ENCODE results near the gene OR52K1. TPM values are rescaled to one million over a fixed set of nuclear protein-coding genes. Genes with fewer than 3 reads are reported as not detected.

The OR52K1 gene
- polyA plus RNA-seq, 2 of the 4 experiments (the other 2 are of a cell fraction): not detected

DNA sequence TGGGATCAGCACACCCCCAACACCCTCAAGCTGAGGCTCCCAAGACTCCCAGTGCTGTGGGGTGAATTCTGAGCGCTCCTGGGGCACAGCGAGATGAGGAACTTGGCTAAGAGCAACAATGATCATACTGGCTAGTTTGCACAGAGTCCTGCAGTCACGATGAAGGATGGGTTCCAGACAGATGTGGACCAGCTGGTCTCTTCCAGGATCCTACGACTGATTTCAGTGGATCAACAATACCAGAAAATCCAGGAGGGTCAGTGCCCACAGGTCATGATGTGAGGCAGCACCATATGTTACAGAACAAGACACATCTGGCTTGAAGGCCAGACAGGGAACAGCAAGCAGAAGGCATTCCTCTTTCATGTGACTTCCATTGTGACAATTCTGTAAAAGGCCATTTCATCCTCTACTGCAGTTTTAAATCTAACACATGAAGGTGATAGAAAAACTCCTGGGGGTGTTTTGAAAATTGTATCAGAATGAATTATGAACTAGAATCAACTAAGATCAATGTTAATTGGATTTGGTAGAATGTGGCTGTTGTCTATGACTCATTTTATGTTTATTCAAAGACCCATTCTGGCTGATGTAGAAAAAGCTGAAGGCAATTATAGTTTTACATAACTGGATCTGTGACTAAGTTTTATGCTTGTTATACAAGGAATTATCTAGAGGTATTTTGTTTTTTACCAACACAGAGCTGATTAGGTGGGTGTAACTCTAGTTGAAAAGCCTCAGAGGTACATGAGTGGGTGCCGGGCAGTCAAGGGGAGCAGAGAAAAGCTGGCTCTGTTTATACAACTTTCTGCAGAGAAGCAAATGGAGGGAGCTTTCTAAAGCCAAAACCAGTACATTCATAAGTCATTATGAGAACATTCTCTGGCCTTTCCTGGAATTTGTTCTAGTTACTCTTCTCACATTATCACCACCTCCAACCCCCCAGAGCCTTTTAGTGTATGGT lies 29.1 kb downstream of the OR52K1 start:
- Histone ChIP-seq H3K27ac (no peak overlapping the region), H3K4me3 (no peak overlapping the region), H3K9me3 (no peaks in the 10 kb centered on the region), H3K4me1 (no peaks in the 10 kb centered on the region), H3K4me2 (no peak overlapping the region)
- no peak for ATAC-seq
- FAIRE-seq: no peak
- WGBS (ENCODE audit: missing lambda C conversion rate): 17% methylated on average over 5 of the region's 5 CpGs
- POLR2A ChIA-PET: no interaction called here
- CTCF ChIA-PET: interaction anchor here (1.8 kb wide), 1 partner anchor 325 kb away, joined by 6 read pairs; no protein-coding TSS in a partner anchor
- no peak for TF ChIP-seq ZFP36 (IDR thresholded peaks at IDR 0.05; ENCODE audit: borderline replicate concordance, partially characterized antibody)
- no peak for TF ChIP-seq CBX8 (IDR thresholded peaks at IDR 0.05)
- TF ChIP-seq RAD21 (conservative IDR thresholded peaks at IDR 0.05 in 1 of 2, IDR thresholded peaks at IDR 0.05 in 1 of 2): no peak
- no peak for TF ChIP-seq JUNB (IDR thresholded peaks at IDR 0.05)
- no peak for TF ChIP-seq JUN (IDR thresholded peaks at IDR 0.05)
- TF ChIP-seq PHF8 (IDR thresholded peaks at IDR 0.05; ENCODE audit: borderline replicate concordance, low read depth): no peak
- no peak for TF ChIP-seq EHMT2 (IDR thresholded peaks at IDR 0.05; ENCODE audit: low read depth)
- DNase-seq (ENCODE audit: low read depth in 1 of 2, low spot score in 1 of 2): no peak

DNA sequence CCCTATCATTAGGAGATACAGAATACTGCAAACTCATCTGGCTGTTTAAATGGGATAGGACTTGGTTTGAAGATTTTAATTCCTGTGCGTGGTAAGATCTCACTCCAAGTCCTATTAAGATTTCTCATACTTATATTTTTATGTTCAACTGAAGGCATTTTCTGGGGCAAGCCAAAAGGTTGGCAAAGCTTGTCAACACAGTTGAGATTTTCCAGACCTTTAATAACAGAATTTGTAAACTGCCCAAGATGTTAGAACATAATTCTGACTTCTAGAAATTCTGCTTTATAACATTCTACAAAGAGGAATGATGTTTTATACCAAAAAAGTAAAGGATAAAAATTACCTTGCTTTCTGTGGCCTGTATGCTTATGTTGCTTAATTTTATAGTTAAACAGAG lies 31.8 kb downstream of the OR52K1 start:
- FAIRE-seq (no peak), ATAC-seq (no peak), DNase-seq (ENCODE audit: low read depth in 1 of 2, low spot score in 1 of 2) (no peak)
- 7% methylated on average over 1 of the region's 1 CpG for WGBS (ENCODE audit: missing lambda C conversion rate)
- CTCF ChIA-PET: no interaction called here
- Histone ChIP-seq H3K4me3 (no peak overlapping the region), H3K4me2 (no peak overlapping the region), H3K4me1 (no peaks in the 10 kb centered on the region), H3K27ac (no peak overlapping the region), H3K9me3 (no peaks in the 10 kb centered on the region)
- POLR2A ChIA-PET: no interaction called here
- TF ChIP-seq HEYL (CRISPR knock-in tag; IDR thresholded peaks at IDR 0.05): no peak
- TF ChIP-seq TP53 (CRISPR knock-in tag; IDR thresholded peaks at IDR 0.05): no peak
- no peak for TF ChIP-seq CHD4 (IDR thresholded peaks at IDR 0.05; ENCODE audit: borderline replicate concordance)
- TF ChIP-seq ZSCAN20 (CRISPR knock-in tag; IDR thresholded peaks at IDR 0.05): no peak
- TF ChIP-seq, protein P1, sequence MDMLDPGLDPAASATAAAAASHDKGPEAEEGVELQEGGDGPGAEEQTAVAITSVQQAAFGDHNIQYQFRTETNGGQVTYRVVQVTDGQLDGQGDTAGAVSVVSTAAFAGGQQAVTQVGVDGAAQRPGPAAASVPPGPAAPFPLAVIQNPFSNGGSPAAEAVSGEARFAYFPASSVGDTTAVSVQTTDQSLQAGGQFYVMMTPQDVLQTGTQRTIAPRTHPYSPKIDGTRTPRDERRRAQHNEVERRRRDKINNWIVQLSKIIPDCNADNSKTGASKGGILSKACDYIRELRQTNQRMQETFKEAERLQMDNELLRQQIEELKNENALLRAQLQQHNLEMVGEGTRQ (IDR thresholded peaks at IDR 0.05): no peak
- no peak for TF ChIP-seq RCOR1 (IDR thresholded peaks at IDR 0.05; ENCODE audit: low read depth, low read length)
- TF ChIP-seq EHMT2 (IDR thresholded peaks at IDR 0.05; ENCODE audit: low read depth): no peak
- TF ChIP-seq, protein P2, sequence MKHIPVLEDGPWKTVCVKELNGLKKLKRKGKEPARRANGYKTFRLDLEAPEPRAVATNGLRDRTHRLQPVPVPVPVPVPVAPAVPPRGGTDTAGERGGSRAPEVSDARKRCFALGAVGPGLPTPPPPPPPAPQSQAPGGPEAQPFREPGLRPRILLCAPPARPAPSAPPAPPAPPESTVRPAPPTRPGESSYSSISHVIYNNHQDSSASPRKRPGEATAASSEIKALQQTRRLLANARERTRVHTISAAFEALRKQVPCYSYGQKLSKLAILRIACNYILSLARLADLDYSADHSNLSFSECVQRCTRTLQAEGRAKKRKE (CRISPR knock-in tag; IDR thresholded peaks at IDR 0.05; ENCODE audit: low read depth): no peak
- no peak for TF ChIP-seq CBX8 (IDR thresholded peaks at IDR 0.05)
- no peak for TF ChIP-seq PHF8 (IDR thresholded peaks at IDR 0.05; ENCODE audit: borderline replicate concordance, low read depth)
- TF ChIP-seq RFX5 (IDR thresholded peaks at IDR 0.05): no peak
- TF ChIP-seq, protein P3, sequence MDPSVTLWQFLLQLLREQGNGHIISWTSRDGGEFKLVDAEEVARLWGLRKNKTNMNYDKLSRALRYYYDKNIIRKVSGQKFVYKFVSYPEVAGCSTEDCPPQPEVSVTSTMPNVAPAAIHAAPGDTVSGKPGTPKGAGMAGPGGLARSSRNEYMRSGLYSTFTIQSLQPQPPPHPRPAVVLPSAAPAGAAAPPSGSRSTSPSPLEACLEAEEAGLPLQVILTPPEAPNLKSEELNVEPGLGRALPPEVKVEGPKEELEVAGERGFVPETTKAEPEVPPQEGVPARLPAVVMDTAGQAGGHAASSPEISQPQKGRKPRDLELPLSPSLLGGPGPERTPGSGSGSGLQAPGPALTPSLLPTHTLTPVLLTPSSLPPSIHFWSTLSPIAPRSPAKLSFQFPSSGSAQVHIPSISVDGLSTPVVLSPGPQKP (IDR thresholded peaks at IDR 0.05; ENCODE audit: low read depth, low read length): no peak
- no peak for TF ChIP-seq ZC3H11A (IDR thresholded peaks at IDR 0.05)
- no peak for TF ChIP-seq JUN (IDR thresholded peaks at IDR 0.05)
- TF ChIP-seq NR3C1 (IDR thresholded peaks at IDR 0.05): no peak
- TF ChIP-seq EHF (CRISPR knock-in tag; IDR thresholded peaks at IDR 0.05): no peak
- no peak for TF ChIP-seq JUNB (IDR thresholded peaks at IDR 0.05)
- TF ChIP-seq, protein P4, sequence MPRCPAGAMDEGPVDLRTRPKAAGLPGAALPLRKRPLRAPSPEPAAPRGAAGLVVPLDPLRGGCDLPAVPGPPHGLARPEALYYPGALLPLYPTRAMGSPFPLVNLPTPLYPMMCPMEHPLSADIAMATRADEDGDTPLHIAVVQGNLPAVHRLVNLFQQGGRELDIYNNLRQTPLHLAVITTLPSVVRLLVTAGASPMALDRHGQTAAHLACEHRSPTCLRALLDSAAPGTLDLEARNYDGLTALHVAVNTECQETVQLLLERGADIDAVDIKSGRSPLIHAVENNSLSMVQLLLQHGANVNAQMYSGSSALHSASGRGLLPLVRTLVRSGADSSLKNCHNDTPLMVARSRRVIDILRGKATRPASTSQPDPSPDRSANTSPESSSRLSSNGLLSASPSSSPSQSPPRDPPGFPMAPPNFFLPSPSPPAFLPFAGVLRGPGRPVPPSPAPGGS (IDR thresholded peaks at IDR 0.05): no peak
- TF ChIP-seq TFCP2L1 (CRISPR knock-in tag; IDR thresholded peaks at IDR 0.05): no peak

Data from A549 (cell line).